Chondrocyte (in vitro differentiated cells): Measurements from ENCODE around the gene TWIST2. TPM values are rescaled to one million over a fixed set of nuclear protein-coding genes. Genes with fewer than 3 reads are reported as not detected.

Experiments
- DNase-seq: peaks from one replicate; pipeline ENCODE4 v3.0.0; 2021; ENCODE audit warnings: mixed read lengths, low spot score
- H3K27ac Mint-ChIP-seq: one replicate; pipeline ENCODE4 v1.8.0; 2021; ENCODE audit warnings: mild to moderate bottlenecking, moderate library complexity, mixed read lengths; ENCODE audit not compliant: unreplicated experiment
- H3K27me3 Mint-ChIP-seq: 2 replicates; pipeline ENCODE4 v1.8.0; 2021; ENCODE audit warnings: low read depth, mixed read lengths
- H3K36me3 Mint-ChIP-seq: 2 replicates; pipeline ENCODE4 v1.8.0; 2021; ENCODE audit warnings: low read depth, mixed read lengths
- H3K4me1 Mint-ChIP-seq: 2 replicates; pipeline ENCODE4 v1.8.0; 2021; ENCODE audit warnings: low read depth, mild to moderate bottlenecking, mixed read lengths
- H3K4me3 Mint-ChIP-seq: one replicate; pipeline ENCODE4 v1.8.0; 2021; ENCODE audit warnings: mild to moderate bottlenecking, moderate library complexity, mixed read lengths; ENCODE audit not compliant: unreplicated experiment
- H3K9me3 Mint-ChIP-seq: 2 replicates; pipeline ENCODE4 v1.8.0; 2021; ENCODE audit warnings: low read depth, mixed read lengths
- total RNA-seq: library from RNA; stranded (reverse); gene quantifications from 3 replicates; pipeline ENCODE4 v1.2.1, GENCODE V29; 2021
- TF ChIP-seq, protein P1 (sequence below): fragments of 200-600 bp; sonication (generic); IDR thresholded peaks from 2 replicates; pipeline ENCODE4 v1.5.0; 2021; ENCODE audit warnings: antibody characterized with exemption, mild to moderate bottlenecking, moderate library complexity

TWIST2 gene
- total RNA-seq, 1 donor from 2014 or later, result 2.4 TPM

DNA sequence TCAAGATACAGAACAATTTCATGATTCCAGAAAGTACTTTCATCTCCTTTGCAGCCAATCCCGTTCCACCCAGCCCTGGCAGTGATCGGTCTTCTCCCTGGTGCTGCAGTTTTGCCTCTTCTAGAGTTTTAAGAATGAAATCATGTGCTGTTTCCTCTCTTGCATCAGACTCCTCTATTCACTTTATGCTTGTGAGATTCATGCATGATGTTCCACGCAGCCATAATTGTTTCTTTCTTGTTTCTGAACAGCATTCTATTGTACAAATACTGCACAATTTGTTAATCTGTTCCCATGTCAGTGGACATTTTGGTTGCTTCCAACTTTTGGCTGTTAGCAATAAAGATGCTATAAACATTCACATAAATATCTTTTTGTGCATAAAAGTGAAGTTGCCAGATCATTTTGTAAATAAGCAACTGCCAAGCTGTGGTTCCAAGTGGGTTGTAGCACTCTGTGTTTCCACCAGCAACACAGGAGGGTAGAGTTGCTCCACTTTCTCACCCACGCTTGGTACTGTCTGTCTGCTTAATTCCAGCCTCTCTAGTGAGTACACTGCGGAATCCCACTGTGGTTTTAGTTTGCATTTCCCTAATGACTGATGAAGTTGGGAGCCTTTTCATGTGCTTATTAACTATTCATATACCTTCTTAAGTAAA, 104.5 kb downstream of the TWIST2 start:
- Mint-ChIP-seq H3K27me3 (peaks cover 3% of the 10 kb centered on the region), H3K27ac (no peak overlapping the region), H3K4me1 (peaks cover 9% of the 10 kb centered on the region), H3K36me3 (no peaks in the 10 kb centered on the region), H3K4me3 (no peak overlapping the region), H3K9me3 (no peaks in the 10 kb centered on the region)
- DNase-seq, result no peak
- TF ChIP-seq, protein P1, sequence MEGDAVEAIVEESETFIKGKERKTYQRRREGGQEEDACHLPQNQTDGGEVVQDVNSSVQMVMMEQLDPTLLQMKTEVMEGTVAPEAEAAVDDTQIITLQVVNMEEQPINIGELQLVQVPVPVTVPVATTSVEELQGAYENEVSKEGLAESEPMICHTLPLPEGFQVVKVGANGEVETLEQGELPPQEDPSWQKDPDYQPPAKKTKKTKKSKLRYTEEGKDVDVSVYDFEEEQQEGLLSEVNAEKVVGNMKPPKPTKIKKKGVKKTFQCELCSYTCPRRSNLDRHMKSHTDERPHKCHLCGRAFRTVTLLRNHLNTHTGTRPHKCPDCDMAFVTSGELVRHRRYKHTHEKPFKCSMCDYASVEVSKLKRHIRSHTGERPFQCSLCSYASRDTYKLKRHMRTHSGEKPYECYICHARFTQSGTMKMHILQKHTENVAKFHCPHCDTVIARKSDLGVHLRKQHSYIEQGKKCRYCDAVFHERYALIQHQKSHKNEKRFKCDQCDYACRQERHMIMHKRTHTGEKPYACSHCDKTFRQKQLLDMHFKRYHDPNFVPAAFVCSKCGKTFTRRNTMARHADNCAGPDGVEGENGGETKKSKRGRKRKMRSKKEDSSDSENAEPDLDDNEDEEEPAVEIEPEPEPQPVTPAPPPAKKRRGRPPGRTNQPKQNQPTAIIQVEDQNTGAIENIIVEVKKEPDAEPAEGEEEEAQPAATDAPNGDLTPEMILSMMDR, result no peak

DNA sequence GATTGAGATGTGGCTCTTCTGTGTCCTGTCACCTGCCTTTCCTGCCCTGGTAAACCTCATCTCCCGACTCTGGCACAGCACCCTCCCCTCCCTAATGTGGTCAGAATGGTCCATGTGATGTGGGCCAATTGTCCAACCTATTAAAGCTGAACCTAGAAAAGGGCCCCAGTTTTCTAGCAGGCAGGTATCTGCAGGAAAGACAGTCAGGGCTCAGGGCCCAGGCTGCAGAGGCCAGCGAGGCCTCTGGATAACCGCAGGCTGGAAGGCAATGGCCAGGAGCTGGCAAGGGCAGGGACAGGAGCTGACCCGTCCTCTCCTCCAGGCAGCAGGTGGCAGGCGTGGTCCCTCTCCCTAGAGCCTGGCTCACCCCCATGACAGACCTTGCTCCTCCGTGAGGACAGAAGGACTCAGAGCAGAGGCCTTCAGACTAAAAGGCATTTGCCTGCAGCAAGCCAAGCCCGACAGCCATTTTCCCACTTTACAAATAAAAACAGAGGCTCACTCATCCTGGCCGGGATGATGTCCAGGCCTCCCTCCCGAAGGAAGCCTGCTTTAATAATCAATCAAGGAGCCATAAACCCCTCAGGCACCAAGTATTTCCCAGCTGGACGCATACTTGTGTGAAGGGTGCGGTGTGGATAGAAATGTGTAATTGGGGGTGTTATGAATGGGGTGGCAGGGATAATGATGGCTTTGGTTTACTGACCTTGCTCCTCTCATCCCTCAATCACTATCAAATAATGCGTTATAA, 107.1 kb downstream of the TWIST2 start:
- DNase-seq, result no peak
- Mint-ChIP-seq H3K4me3 (no peak overlapping the region), H3K4me1 (no peaks in the 10 kb centered on the region), H3K9me3 (peaks cover 8% of the 10 kb centered on the region), H3K27ac (no peak overlapping the region), H3K36me3 (peaks cover 2% of the 10 kb centered on the region), H3K27me3 (peaks cover 4% of the 10 kb centered on the region)
- TF ChIP-seq, protein P1, result no peak

DNA sequence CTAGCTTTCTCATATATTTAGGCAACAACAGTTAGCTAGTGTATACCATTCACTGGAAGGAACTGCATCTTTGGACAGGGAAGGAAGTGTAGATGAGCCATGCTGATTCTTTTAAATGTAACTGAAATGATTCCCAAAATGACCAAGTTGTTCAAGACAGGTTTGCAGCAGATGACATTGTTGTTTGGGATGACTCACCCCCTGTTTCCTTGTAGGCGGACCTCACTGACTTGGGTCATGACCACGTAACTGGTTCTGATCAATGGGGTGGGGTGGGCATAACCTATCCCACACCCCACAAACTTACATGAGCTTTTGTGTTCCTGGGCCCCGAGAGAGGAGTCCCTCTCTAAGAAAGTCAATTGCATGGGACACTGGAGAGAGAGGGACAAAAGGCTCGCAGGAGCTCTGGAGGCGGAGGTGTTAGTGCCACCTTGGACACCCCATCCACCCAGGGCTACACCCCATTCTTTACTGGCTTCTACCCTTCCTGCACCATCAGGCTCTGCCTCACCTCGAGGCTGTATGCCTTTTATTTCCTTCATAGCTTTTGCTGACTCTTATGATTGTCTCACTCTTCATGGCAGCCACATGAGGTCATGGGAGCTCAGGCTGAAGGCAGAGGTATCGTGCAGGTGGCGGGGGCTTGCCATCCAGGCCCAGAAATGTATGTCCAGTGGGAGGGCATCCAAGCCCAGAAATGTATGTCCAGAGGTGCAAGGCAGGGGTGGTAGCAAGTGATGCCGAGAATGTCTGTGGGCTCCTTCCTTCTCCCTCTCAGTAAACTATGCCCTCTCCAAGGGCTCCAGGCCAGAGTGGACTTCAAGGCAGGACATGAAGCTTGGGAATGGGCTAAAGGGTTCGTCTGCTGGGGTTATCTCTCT, 108.0 kb downstream of the TWIST2 start:
- TF ChIP-seq, protein P1, result no peak
- Mint-ChIP-seq H3K36me3 (peaks cover 3% of the 10 kb centered on the region), H3K4me3 (no peak overlapping the region), H3K4me1 (no peaks in the 10 kb centered on the region), H3K9me3 (peaks cover 16% of the 10 kb centered on the region), H3K27ac (no peak overlapping the region), H3K27me3 (peaks cover 4% of the 10 kb centered on the region)
- no peak for DNase-seq

DNA sequence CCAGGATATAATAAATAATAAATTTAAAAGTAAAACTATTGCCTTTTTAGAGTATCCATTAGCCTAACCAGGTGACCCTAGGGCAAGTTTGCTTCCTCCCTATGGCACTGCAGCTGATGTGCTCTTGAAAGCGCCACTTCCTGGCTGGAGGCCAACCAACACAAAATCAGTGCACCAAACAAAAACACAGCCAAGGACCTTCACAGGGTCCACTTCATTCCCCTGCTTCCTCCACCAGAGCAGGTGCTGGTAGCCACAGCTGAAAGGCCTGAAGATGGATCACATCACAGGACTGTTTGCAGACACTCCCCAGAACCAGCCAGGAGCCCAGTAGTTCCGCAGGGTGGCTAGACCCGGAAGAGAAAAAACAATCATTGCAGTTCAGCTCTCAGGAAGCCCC, 108.8 kb downstream of the TWIST2 start:
- TF ChIP-seq, protein P1, result no peak

More for the DNA sequence above, 108.8 kb downstream of the TWIST2 start:
- Mint-ChIP-seq H3K27me3 (peaks cover 4% of the 10 kb centered on the region), H3K27ac (no peak overlapping the region), H3K9me3 (peaks cover 21% of the 10 kb centered on the region), H3K36me3 (peaks cover 3% of the 10 kb centered on the region), H3K4me3 (no peak overlapping the region), H3K4me1 (no peaks in the 10 kb centered on the region)
- DNase-seq, result no peak
